Activated naive CD4-positive, alpha-beta T cell treated with anti-CD3 and anti-CD28 coated beads, Interleukin-2, amount 50 U/mL, for 72 hours (primary cell): ENCODE measurements around the gene ODF2L. TPM values are rescaled to one million over a fixed set of nuclear protein-coding genes. Genes with fewer than 3 reads are reported as not detected.
"Not testable (repeated sequence)": the region's sequence is repeated elsewhere in the genome, so short reads cannot be mapped to it uniquely, and the experiment has no call there.

ENCODE experiments used
- ATAC-seq, 2 donors: fragments of 150-1000 bp; cut with Tn5 transposase; 2 replicates each; pipeline ENCODE4 v1.10.0; 2021; ENCODE audit warnings: mild to moderate bottlenecking in 2 of 2, moderate library complexity in 2 of 2
- DNase-seq, 2 donors: peaks; one replicate each; pipeline ENCODE4 v3.0.0; 2021 to 2022; ENCODE audit warnings: low spot score in 2 of 2
- H3K27ac Mint-ChIP-seq, 2 donors: one replicate each; pipeline ENCODE4 v1.8.0; 2022; ENCODE audit warnings: mild to moderate bottlenecking in 2 of 2, mixed read lengths in 2 of 2
- H3K36me3 Mint-ChIP-seq, 2 donors: one replicate each; pipeline ENCODE4 v1.8.0; 2022; ENCODE audit warnings: mixed read lengths in 2 of 2
- H3K9me3 Mint-ChIP-seq, 2 donors: one replicate each; pipeline ENCODE4 v1.8.0; 2022; ENCODE audit warnings: mixed read lengths in 2 of 2
- total RNA-seq, 2 donors: library from RNA; stranded (reverse); gene quantifications; one replicate each; pipeline ENCODE4 v1.2.3, GENCODE V29; 2022

ODF2L gene
- total RNA-seq, 2 donors from 2014 or later: 21.3 to 29.7 TPM

DNA sequence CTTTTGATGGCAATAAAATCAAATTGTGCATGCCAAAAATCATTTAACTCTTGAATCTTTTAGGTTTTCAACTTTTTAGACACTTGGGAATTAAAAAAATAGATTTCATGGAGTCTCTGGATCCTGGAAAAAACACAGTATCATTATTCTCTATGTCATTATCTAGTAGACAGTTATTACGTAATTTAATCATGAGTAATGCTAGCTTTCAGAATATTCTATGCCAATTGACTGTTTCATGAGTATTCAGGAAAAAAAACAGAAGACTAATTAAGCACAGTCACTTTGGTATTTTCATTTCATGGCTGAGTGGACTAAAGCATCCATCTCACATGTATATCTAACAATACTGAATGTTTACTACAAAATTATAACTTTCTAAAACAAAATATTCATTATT, 44.0 kb downstream of the ODF2L start:
- peaks cover 24 to 27% of the 10 kb centered on the region in 2 donors for H3K36me3 Mint-ChIP-seq
- no peak overlapping the region for H3K27ac Mint-ChIP-seq
- peaks cover 0 to 6% of the 10 kb centered on the region in 2 donors for H3K9me3 Mint-ChIP-seq
- ATAC-seq (no peak), DNase-seq (no peak)

DNA sequence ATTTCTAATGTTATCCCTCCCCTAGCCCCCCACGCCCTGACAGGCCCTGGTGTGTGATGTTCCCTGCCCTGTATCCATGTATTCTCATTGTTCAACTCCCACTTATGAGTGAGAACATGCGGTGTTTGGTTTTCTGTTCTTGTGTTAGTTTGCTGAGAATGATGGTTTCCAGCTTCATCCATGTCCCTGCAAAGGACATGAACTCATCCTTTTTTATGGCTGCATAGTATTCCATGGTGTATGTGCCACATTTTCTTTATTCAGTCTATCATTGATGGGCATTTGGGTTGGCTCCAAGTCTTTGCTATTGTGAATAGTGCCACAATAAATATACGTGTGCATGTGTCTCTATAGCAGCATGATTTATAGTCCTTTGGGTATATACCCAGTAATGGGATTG, 45.9 kb downstream of the ODF2L start:
- DNase-seq, ATAC-seq, H3K27ac Mint-ChIP-seq, H3K9me3 Mint-ChIP-seq: not testable (repeated sequence)
- peaks cover 24 to 29% of the 10 kb centered on the region in 2 donors for H3K36me3 Mint-ChIP-seq

DNA sequence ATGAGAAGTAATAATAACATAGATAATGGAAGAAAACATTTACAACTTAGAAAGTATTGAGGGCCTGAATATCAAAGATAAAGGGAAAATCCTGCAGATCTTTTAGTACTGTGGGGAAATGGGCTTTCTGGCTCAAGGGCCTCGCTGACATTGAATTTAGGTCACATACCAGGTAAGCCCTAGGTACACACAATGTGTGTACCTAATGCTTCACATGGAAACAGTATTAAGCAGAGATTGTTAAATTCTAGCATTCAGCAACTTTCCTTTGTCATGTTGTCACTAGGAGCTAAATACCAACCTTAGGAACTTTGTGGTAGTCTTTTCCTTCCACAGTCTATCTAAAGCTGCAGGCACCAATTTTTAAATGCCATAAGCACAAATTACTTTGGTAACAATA, 49.7 kb downstream of the ODF2L start:
- DNase-seq: no peak
- H3K36me3 Mint-ChIP-seq: peaks cover 3 to 16% of the 10 kb centered on the region in 2 donors
- ATAC-seq: no peak
- no peak overlapping the region for H3K27ac Mint-ChIP-seq
- H3K9me3 Mint-ChIP-seq: peaks cover 11 to 16% of the 10 kb centered on the region in 2 donors

DNA sequence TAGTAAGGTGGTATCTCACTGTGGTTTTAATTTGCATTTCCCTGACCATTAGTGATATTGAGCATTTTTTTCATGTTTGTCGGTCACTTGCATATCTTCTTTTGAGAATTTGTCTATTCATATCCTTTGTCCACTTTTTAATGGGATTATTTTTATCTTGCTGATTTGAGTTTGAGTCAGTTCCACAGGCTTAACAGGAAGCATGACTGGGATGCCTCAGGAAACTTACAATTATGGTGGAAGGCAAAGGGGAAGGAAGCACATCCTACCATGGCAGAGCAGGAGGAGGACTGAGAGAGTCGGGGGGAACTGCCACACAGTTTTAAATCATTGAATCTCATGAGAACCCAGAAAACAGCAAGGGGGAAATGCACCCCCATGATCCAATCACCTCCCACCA, 51.1 kb downstream of the ODF2L start:
- no peak overlapping the region for H3K27ac Mint-ChIP-seq
- peaks cover 5 to 16% of the 10 kb centered on the region in 2 donors for H3K9me3 Mint-ChIP-seq
- ATAC-seq (no peak), DNase-seq (no peak)
- H3K36me3 Mint-ChIP-seq: peaks cover 0 to 6% of the 10 kb centered on the region in 2 donors

DNA sequence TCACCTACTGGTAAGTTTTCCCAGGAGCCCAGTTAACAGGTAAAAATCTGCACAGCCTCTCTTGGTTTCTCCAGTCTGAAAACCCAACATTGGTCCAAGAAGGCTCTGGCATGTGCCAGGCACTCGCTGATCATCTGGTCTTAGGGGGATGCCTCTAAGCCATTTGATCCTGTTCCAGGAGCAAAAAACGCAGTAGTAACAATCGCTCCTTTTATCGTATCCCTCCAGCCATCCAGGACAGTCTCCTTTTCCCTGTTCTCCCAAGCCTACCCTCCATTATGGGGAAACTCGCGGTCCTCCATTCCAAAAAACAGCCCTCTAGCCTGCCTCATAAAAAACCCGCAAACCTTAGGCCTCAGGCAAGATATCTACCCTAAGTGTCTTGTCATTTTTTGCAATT, 56.2 kb downstream of the ODF2L start:
- no peak for DNase-seq
- ATAC-seq: no peak
- peaks cover 0 to 1% of the 10 kb centered on the region in 2 donors for H3K36me3 Mint-ChIP-seq
- H3K9me3 Mint-ChIP-seq: peaks cover under 1 to 12% of the 10 kb centered on the region in 2 donors
- no peak overlapping the region for H3K27ac Mint-ChIP-seq

GRCh38 chr1:86339014-86339812, 56.9 kb downstream of the ODF2L start:
- ATAC-seq (no peak), DNase-seq (no peak)
- H3K36me3 Mint-ChIP-seq: no peaks in the 10 kb centered on the region
- no peak overlapping the region for H3K27ac Mint-ChIP-seq
- H3K9me3 Mint-ChIP-seq: peaks cover 0 to 11% of the 10 kb centered on the region in 2 donors

GRCh38 chr1:86335916-86336315, 60.2 kb downstream of the ODF2L start:
- no peaks in the 10 kb centered on the region for H3K9me3 Mint-ChIP-seq
- H3K36me3 Mint-ChIP-seq: peaks cover 0 to 6% of the 10 kb centered on the region in 2 donors
- no peak for DNase-seq
- ATAC-seq: no peak
- H3K27ac Mint-ChIP-seq: no peak overlapping the region

DNA sequence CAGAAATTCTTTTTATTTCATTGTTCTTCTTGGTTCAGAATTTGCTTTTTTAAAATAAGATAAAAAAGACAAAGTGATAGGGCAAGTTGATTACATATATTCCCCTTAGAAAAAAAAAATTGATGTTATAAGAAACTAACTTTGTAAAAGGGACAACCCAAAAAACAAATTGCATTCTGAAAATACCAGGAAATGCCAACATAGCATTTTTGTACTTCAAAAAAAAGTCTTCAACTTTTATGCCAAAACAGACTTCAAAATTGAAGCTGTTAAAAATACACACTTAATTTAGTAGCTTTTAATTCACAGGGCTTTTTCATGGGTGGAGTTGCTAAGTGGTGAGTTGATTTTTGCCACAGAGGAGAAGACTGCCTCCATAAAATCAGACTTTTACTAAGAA, 70.9 kb downstream of the ODF2L start:
- ATAC-seq: no peak
- H3K9me3 Mint-ChIP-seq: peaks cover 0 to 4% of the 10 kb centered on the region in 2 donors
- DNase-seq: no peak
- H3K36me3 Mint-ChIP-seq: no peaks in the 10 kb centered on the region
- no peak overlapping the region for H3K27ac Mint-ChIP-seq

DNA sequence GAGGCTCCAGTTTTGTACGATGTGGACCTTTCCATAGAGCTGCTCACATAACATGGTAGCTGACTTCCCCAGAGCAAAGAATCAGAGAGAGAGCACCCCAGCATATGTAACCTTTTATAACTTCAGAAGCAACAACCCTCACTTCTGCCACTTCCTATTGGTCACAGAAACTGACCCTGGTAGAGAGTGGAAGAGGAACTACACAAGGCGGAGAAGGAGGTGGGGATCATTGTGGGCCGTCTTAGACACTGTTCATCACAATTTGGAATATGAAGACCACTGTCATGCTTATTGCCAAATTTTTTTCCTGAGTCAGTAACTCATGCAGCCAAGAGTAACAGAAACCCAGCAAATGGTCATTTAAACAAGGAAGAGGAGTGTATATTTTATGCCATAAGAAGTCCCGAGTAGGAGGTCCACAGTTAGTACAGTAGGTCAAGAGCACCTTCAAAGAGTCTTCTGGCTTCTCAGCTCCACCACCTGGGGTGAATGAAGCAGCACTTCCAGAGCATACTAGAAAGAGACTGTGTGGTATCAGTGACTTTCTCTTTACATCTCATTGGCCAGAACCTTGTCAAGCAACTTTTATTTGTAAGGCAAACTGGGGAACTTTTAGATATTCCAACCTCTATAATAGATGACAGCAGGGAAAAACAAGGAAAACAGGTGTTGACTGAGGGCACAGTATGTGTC, 71.8 kb downstream of the ODF2L start:
- DNase-seq (no peak), ATAC-seq (no peak)
- no peak overlapping the region for H3K27ac Mint-ChIP-seq
- no peaks in the 10 kb centered on the region for H3K9me3 Mint-ChIP-seq
- H3K36me3 Mint-ChIP-seq: no peaks in the 10 kb centered on the region

DNA sequence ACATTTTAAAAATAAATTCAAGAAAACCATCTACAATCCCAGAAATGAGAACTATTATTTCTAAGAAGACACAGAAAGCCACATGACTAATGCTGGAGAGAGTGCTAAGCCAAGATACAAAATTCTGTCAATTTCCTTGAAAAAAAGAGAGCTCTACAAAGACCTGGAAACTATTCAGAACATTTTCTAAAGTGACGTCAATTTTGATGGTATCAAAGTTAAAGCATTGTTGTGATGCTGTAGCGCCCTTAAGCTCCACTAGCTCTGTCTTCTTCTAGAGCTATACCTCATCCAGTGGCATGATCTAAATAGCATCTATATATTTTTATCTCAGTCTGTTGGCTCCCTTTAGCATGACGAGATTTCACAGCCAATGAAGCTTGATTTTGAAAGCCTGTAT, 73.9 kb downstream of the ODF2L start:
- ATAC-seq: no peak
- Mint-ChIP-seq H3K36me3 (no peaks in the 10 kb centered on the region), H3K9me3 (no peaks in the 10 kb centered on the region), H3K27ac (no peak overlapping the region)
- DNase-seq: no peak

GRCh38 chr1:86318436-86318835, 77.7 kb downstream of the ODF2L start:
- DNase-seq (no peak), ATAC-seq (no peak)
- no peaks in the 10 kb centered on the region for H3K36me3 Mint-ChIP-seq
- no peak overlapping the region for H3K27ac Mint-ChIP-seq
- H3K9me3 Mint-ChIP-seq: no peaks in the 10 kb centered on the region

- Mint-ChIP-seq H3K27ac (no peak overlapping the region), H3K9me3 (no peaks in the 10 kb centered on the region), H3K36me3 (no peaks in the 10 kb centered on the region)
- DNase-seq (no peak), ATAC-seq (no peak)
Measured at GRCh38 chr1:86317926-86318325, 78.2 kb downstream of the ODF2L start.

GRCh38 chr1:86305731-86306130, 90.4 kb downstream of the ODF2L start:
- Mint-ChIP-seq H3K9me3 (peaks cover 4 to 10% of the 10 kb centered on the region in 2 donors), H3K36me3 (peaks cover 0 to 5% of the 10 kb centered on the region in 2 donors), H3K27ac (no peak overlapping the region)
- DNase-seq (no peak), ATAC-seq (no peak)

GRCh38 chr1:86303041-86303690, 93.0 kb downstream of the ODF2L start:
- no peak for ATAC-seq
- peaks cover 14 to 26% of the 10 kb centered on the region in 2 donors for H3K9me3 Mint-ChIP-seq
- H3K27ac Mint-ChIP-seq: no peak overlapping the region

More at GRCh38 chr1:86303041-86303690, 93.0 kb downstream of the ODF2L start:
- DNase-seq: no peak
- H3K36me3 Mint-ChIP-seq: peaks cover 0 to 19% of the 10 kb centered on the region in 2 donors
